SU-DHL-6 (cell line): Measurements from ENCODE around the gene MRE11.

Experiments
- H2AFZ ChIP-seq: fragments of 200-600 bp; sonication (generic); 2 replicates; pipeline ENCODE4 v1.6.1; 2014; ENCODE audit warnings: low read depth, mild to moderate bottlenecking, moderate library complexity, mixed read lengths, antibody characterized with exemption, low read length; ENCODE audit not compliant: severe bottlenecking
- H3F3A ChIP-seq: fragments of 200-600 bp; shearing (Covaris generic); 2 replicates; pipeline ENCODE4 v1.6.0; 2016; ENCODE audit warnings: antibody characterized with exemption, mild to moderate bottlenecking; ENCODE audit not compliant: insufficient read depth
- H3K27ac ChIP-seq: fragments of 200-600 bp; sonication (generic); 2 replicates; pipeline ENCODE4 v1.5.1; 2016; ENCODE audit warnings: low read depth, mild to moderate bottlenecking, low read length, moderate library complexity, mixed read lengths
- H3K27me3 ChIP-seq: fragments of 200-600 bp; sonication (generic), shearing (Covaris generic); 2 replicates; pipeline ENCODE4 v1.6.0; 2014; ENCODE audit warnings: mild to moderate bottlenecking, low read length
- H3K36me3 ChIP-seq: fragments of 200-600 bp; sonication (generic); 2 replicates; pipeline ENCODE4 v1.6.1; 2014; ENCODE audit warnings: mild to moderate bottlenecking, low read length, mixed read lengths
- H3K4me2 ChIP-seq: fragments of 300-600, 200-600 bp; shearing (Covaris generic), sonication (generic); 2 replicates; pipeline ENCODE4 v1.6.0; 2014; ENCODE audit warnings: low read length, low read depth, mild to moderate bottlenecking; ENCODE audit not compliant: poor library complexity, severe bottlenecking
- H3K4me3 ChIP-seq: fragments of 200-600 bp; sonication (generic); 2 replicates; pipeline ENCODE4 v1.5.1; 2014; ENCODE audit warnings: antibody characterized with exemption, low read length, mild to moderate bottlenecking, mixed read lengths; ENCODE audit not compliant: insufficient read depth, poor library complexity, severe bottlenecking
- H3K79me2 ChIP-seq: fragments of 200-600 bp; sonication (generic); 2 replicates; pipeline ENCODE4 v1.6.1; 2014; ENCODE audit warnings: mild to moderate bottlenecking, low read length, moderate library complexity; ENCODE audit not compliant: insufficient read depth
- H3K9ac ChIP-seq: fragments of 200-600 bp; sonication (generic); 2 replicates; pipeline ENCODE4 v1.7.0; 2014; ENCODE audit warnings: mild to moderate bottlenecking, low read length
- H3K9me2 ChIP-seq: fragments of 200-600 bp; sonication (generic); replicated peaks from 2 replicates; pipeline ENCODE4 v1.6.1; 2014; ENCODE audit warnings: low read length; ENCODE audit not compliant: insufficient read depth
- H3K9me3 ChIP-seq: fragments of 200-600 bp; sonication (generic); 2 replicates; pipeline ENCODE4 v1.6.1; 2014; ENCODE audit warnings: low read length, mixed read lengths; ENCODE audit not compliant: insufficient read depth
- H4K20me1 ChIP-seq: fragments of 200-600 bp; sonication (generic); 2 replicates; pipeline ENCODE4 v1.6.1; 2014; ENCODE audit warnings: low read depth, mild to moderate bottlenecking, antibody characterized with exemption, low read length, moderate library complexity, mixed read lengths
- EZH2phosphoT487 ChIP-seq: fragments of 200-600 bp; sonication (generic), shearing (Covaris generic); conservative IDR thresholded peaks from 2 replicates; pipeline ENCODE4 v1.6.1; 2018; ENCODE audit warnings: mild to moderate bottlenecking, antibody characterized with exemption, low read length, moderate library complexity, mixed read lengths
- TF ChIP-seq, protein P1 (sequence below): fragments of 200-600 bp; sonication (generic); IDR thresholded peaks from one replicate; pipeline ENCODE4 v1.5.1; 2017; ENCODE audit warnings: antibody characterized with exemption, mild to moderate bottlenecking, low read length, moderate library complexity; ENCODE audit not compliant: insufficient read depth, poor library complexity, severe bottlenecking

The MRE11 gene

DNA sequence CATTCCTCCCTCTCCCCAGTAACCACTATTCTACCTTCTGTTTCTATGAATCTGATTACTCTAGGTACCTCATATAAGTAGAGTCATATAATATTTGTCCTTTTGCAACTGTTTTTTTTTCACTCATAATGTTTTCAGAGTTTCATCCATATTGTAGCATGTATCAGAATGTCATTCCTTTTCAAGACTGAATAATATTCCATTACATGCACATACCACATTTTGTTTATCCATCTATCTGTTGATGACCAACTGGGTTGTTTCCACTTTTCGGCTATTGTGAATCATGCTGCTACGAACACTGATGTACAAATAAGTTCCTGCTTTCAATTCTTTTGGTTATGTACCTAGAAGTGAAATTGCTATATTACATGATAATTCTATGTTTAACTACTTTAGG, 40.7 kb downstream of the MRE11 start:
- no peak for TF ChIP-seq EZH2phosphoT487
- TF ChIP-seq, protein P1, sequence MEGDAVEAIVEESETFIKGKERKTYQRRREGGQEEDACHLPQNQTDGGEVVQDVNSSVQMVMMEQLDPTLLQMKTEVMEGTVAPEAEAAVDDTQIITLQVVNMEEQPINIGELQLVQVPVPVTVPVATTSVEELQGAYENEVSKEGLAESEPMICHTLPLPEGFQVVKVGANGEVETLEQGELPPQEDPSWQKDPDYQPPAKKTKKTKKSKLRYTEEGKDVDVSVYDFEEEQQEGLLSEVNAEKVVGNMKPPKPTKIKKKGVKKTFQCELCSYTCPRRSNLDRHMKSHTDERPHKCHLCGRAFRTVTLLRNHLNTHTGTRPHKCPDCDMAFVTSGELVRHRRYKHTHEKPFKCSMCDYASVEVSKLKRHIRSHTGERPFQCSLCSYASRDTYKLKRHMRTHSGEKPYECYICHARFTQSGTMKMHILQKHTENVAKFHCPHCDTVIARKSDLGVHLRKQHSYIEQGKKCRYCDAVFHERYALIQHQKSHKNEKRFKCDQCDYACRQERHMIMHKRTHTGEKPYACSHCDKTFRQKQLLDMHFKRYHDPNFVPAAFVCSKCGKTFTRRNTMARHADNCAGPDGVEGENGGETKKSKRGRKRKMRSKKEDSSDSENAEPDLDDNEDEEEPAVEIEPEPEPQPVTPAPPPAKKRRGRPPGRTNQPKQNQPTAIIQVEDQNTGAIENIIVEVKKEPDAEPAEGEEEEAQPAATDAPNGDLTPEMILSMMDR: no peak
- Histone ChIP-seq H3K9me2 (no peaks in the 10 kb centered on the region), H3K79me2 (no peaks in the 10 kb centered on the region), H2AFZ (no peak overlapping the region), H3K4me2 (no peak overlapping the region), H3K27me3 (no peaks in the 10 kb centered on the region), H3K36me3 (peaks cover 15% of the 10 kb centered on the region; the same call in 1 of the 2 replicates), H3K9ac (no peak overlapping the region), H3K4me3 (no peak overlapping the region), H3F3A (no peaks in the 10 kb centered on the region), H3K9me3 (no peaks in the 10 kb centered on the region), H3K27ac (no peak overlapping the region), H4K20me1 (no peaks in the 10 kb centered on the region)

DNA sequence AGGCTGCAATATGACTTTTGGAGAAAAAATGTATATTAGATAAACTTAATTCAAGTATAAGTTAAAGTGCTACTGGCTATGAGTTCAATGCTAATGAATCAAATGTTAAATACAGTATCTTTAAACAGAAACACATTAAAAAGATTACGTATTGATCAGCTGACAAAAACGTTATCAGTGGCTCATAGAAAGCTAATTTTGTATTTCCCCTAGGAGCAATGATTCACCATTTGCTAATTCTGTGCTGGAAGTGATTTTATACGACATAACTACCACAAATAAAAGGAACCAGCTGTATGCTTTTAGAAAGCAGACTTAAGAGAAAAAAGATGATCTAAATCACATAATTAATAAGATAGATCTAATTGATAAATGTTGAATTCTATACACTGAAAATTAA, 43.6 kb downstream of the MRE11 start:
- Histone ChIP-seq H2AFZ (no peak overlapping the region), H3K9ac (no peak overlapping the region), H3K27ac (no peak overlapping the region), H3K4me3 (no peak overlapping the region), H3F3A (no peaks in the 10 kb centered on the region), H3K9me2 (no peaks in the 10 kb centered on the region), H3K4me2 (no peak overlapping the region), H4K20me1 (no peaks in the 10 kb centered on the region), H3K79me2 (no peaks in the 10 kb centered on the region), H3K9me3 (no peaks in the 10 kb centered on the region), H3K27me3 (no peaks in the 10 kb centered on the region), H3K36me3 (peaks cover 15% of the 10 kb centered on the region; the same call in 1 of the 2 replicates)
- TF ChIP-seq EZH2phosphoT487: no peak
- TF ChIP-seq, protein P1: no peak

DNA sequence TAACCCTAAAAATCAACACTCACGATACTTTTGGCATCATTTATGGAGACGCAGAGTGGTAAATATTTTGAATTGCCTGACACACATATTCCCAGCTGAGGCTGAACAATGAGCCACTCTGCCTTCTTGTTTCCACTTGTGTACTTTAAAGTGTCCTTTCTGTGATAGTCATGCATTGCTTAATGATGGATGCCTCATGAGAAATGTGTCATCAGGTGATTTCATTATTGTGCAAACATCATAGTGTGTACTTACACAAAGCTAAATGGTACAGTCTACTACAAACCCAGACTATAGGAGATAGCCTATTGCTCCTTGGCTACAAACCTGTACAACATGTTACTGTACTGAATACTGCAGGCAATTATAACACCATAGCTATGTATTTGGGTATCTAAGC, 44.2 kb downstream of the MRE11 start:
- H3K9me3 ChIP-seq: no peaks in the 10 kb centered on the region
- H3F3A ChIP-seq: no peaks in the 10 kb centered on the region
- no peak for TF ChIP-seq EZH2phosphoT487
- TF ChIP-seq, protein P1: no peak
- no peak overlapping the region for H2AFZ ChIP-seq
- H3K79me2 ChIP-seq: no peaks in the 10 kb centered on the region
- no peak overlapping the region for H3K9ac ChIP-seq
- H3K27ac ChIP-seq: no peak overlapping the region
- no peaks in the 10 kb centered on the region for H3K27me3 ChIP-seq
- H4K20me1 ChIP-seq: no peaks in the 10 kb centered on the region
- no peak overlapping the region for H3K4me2 ChIP-seq
- peaks cover 17% of the 10 kb centered on the region; the same call in 1 of the 2 replicates for H3K36me3 ChIP-seq
- H3K4me3 ChIP-seq: no peak overlapping the region
- no peaks in the 10 kb centered on the region for H3K9me2 ChIP-seq
